GM21717 (cell line): ENCODE results near the gene VASH2.

ENCODE experiments used
- ATAC-seq: cut with Tn5 transposase; IDR thresholded peaks from one replicate; pipeline ENCODE4 v1.9.1; 2021; ENCODE audit warnings: mild to moderate bottlenecking, moderate library complexity; ENCODE audit not compliant: unreplicated experiment

VASH2 gene

DNA sequence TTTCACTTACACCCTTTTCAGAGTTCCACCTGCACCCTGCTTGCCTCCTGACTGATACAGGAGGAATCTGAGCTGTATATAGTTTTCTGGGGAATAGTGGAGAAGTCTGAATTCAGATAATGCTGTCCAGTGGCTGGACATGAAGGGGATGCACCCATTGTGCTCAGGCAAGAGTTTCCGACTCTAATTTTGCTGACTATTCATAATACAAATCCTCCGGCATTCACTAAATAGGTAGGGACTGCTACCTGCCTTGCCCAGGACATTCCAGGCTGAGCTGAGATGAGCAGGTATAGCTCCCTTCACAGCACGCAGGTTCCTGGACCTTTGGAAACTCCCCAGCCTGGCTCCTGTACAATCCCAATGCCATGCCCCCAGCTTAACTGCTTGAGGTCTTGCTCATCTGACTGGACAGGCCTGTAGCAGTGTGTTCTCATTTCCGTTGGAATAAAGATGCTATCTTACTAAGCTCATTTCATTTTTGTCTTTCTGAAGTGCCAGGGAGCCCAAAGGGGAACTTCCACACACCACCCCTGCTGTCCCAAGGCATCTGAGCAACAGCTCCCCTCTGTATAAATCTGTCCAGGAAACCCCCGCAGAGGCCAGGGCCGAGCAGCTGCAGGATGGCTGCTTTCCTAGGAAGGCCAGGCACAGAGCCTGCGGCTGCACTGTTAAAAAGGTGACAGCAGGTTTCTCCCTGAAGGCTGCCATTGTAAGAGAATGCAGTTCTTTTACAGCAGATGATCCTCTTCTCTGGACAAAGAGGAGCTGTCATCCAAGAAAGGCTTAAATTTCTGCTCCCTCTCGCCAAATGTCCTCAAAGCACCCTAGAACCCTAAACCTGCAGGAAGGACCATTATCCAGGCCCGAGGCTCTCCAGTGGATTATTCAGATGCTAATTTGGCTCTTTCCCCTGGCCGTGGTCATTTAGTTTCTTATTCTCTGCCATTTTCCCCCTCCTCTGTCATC lies 21.7 kb upstream of the VASH2 start:
- peak; percentile 76 for ATAC-seq

DNA sequence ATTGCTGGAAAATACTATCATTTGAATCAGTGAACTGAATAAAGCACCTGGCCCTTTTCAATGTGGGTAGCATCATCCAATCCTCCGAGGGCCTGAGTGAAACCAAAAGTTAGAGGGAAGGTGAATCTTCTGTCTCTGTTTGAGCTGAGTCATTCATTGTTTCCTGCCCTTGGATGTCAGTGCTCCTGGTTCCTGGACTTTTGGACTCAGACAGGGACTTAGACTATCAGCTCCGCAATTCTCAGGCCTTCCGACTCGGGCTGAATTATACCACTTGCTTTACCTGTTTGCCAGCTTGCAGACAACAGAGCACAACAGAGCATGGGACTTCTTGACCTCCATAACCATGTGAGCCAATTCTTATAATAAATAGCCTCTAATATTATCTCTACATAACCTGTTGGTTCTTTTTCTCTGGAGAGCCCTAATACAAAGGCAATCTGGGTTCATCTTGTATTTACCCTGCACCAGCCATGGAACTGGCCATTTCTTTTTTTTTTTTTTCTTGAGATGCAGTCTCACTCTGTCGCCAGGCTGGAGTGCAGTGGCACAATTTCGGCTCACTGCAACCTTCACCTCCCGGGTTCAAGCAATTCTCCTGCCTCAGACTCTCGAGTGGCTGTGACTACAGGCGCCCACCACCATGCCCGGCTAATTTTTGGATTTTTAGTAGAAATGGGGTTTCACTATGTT lies 19.2 kb upstream of the VASH2 start:
- ATAC-seq: no peak

DNA sequence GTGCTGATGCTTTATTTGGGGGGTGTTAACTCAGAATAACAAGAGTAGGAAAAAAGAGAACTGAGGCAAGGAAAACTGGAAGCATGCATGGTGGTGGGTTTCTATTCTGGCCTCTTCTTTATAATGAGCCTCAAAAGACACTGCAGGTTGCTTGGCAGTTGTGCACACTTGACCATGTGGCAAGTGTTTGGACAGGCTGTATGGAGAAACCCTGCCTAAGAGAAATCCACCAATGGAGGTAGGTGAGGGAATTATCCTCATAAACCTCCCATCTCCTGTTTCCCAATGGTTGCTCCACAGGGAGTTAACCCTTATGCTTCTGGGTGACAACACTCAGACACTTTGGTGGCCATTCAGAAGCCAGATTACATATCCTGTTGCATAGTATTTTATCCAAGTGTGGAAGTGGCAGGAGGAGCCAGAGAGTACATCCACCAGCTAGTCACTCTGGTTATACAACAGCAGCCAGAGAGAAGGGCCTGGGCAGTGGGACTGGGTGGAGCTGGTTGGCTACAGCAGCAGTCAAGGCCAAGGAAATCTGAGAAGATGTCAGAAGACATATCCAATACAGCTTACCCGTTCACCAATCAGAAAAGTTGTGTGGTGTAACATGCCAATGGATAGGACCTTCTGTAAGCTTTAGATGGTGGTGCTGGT lies 16.4 kb upstream of the VASH2 start:
- no peak for ATAC-seq

DNA sequence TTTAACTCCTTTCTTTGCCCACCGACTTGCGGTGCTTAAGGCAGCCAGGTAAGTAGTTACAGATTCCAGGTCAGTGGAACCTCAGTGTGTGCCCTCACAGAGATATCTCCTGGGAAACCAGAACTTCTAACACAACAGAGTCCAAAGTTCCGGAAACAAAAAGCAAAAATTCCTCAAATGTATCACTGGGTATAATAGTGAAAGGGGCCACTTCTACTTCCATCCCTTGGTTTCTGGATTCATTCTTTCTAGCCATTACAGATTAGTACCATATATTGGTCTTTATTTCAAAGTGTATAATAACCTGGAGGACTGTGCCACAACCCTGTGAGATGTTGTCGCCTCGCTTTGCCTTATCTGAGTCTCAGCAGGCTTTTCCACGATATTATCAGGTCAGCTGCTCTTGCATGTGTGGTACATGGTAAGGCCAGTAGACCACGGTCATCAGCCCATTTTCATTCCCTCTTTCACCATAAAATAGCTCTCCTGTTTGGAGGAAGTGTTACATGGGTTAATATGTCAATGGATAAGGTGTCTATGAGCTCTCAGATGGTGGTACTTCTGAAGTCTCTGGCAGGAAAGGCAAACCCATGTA lies 14.9 kb upstream of the VASH2 start:
- no peak for ATAC-seq

DNA sequence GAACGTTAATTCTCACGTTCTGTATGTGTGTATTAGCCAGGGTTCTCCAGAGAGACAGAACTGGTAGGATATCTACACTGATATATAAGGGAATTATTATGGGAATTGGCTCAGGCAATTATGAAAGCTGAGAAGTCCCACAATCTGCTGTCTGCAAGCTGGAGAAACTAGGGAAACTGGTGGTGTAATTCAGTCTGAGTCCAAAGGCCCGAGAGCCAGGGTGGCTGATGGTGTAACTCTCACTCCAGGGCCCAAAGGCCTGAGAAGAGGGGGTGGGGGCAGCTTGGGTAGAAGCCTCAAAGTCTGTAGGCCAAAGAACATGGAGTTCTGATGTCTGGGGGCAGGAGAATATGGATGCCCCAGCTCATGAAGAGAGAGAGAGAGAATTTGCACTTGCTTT lies 13.3 kb upstream of the VASH2 start:
- no peak for ATAC-seq

DNA sequence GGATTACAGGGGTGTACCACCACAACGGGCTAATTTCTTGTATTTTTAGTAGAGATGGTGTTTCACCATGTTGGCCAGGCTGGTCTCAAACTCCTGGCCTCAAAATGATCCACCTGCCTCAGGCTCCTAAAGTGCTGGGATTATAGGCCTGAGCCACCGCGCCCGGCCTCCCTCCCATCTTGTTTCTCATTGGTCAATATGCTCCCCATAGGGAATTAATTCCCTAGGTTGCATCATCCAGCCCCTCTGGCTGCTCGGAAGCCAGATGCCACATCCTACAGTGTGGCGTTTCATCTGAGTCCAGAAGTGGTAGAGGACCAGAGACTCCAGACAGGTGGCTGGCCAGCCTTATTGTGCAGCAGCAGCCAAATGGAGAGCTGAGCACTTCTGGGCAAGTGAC lies 11.5 kb upstream of the VASH2 start:
- no peak for ATAC-seq

DNA sequence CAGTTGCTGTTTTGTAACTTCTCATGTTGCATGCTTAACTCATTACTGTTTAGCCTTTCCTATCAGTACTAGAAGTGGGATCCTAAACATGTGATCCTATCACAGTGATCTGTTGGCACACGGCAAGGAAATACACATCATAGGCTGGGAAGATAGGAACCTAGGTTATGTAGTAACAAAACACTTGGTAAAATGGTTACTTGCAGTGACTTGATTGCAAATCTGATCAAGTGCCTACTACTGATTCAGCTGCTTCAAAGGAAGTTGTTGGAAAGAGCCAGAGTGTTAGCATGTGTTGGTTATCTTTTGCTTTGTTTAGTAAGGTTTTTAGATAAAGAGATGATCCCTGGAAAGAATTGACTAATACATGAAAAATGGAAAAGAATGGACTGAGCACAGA lies 8.9 kb upstream of the VASH2 start:
- ATAC-seq: no peak

DNA sequence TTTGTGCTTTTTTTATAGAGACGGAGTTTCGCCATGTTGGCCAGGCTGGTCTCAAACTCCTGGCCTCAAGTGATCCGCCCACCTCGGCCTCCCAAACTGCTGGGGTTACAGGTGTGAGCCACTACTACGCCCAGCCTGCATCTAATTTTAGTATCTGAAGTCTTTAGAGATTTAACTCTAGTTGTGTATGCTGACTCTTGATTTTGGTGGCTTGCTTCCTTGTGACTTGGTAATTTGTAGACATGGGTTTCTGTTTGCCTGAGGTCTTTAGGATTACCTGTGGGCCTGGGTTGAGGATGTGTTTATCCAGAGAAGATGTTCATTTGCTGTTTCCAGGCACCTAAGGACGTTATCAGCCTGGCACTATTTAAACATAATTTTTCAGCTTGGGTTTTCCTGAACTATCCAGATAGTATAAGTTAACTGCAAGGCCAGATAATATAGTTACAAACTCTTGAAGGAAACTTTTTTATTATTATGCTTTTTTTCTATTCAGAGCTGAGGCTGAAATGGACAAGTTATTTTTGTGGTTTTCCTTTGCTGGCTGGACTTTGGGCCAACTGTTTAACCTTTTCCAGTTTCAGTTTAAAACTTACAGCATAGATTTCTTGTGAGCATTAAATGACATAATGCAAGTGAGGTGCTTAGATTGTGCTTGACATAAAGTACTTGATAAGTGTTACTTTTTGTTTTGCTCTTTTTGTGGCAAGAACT lies 7.5 kb upstream of the VASH2 start:
- no peak for ATAC-seq

DNA sequence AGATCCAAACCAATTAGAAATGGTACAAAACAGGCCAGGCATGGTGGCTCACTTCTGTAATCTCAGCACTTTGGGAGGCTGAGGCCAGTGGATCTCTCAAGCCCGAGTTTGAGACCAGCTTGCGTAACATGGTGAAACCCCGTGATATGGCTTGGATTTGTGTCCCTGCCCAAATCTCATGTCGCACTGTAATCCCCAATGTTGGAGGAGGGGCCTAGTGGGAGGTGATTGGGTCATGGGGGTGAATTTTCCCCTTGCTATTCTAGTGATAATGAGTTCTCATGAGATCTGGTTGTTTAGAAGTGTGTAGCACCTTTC lies 7.0 kb upstream of the VASH2 start:
- no peak for ATAC-seq

DNA sequence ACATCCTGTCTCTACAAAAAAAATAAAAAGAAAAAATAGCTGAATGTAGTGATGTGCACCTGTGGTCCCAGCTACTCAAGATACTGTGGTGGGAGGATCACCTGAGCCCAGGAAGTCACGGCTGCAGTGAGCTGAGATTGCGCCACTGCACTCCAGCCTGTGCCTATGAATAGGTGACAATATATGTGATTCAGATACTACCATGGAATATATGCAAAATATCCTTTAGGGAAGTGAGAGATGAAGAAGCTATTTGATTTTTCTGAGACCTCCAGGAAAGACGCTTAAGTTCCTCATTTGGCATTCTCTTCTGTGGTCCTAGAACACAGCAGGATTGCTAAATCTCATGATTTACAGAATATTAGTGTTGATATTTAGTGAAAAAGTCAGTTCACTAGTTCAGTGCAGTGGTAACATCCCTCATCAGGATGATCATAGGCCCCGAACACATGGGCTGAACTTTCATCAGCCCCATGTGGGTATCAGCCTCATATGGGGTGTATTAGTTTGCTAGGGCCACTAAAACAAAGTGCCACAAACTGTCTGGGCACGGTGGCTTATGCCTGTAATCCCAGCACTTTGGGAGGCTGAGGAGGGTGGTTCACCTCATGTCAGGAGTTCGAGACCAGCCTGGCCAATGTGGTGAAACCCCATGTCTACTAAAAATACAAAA lies 6.0 kb upstream of the VASH2 start:
- peak; percentile 69 for ATAC-seq

DNA sequence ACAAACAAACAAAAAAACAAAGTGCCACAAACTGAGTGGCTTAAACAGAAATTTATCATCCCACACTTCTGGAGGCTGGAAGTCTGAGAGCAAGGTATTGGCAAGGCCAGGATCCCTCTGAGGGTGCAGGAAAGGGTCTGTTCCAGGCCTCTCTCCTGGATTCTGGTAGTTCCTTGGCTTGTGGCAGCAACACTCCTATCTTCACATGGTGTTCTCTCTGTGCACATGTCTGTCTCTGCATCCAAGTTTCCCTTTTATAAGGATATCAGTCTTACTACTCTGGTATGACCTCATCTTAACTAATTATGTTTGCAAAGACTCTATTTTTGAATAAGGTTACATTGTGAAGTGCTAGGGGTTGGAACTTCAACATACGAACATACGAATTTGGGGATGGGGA lies 5.3 kb upstream of the VASH2 start:
- no peak for ATAC-seq

DNA sequence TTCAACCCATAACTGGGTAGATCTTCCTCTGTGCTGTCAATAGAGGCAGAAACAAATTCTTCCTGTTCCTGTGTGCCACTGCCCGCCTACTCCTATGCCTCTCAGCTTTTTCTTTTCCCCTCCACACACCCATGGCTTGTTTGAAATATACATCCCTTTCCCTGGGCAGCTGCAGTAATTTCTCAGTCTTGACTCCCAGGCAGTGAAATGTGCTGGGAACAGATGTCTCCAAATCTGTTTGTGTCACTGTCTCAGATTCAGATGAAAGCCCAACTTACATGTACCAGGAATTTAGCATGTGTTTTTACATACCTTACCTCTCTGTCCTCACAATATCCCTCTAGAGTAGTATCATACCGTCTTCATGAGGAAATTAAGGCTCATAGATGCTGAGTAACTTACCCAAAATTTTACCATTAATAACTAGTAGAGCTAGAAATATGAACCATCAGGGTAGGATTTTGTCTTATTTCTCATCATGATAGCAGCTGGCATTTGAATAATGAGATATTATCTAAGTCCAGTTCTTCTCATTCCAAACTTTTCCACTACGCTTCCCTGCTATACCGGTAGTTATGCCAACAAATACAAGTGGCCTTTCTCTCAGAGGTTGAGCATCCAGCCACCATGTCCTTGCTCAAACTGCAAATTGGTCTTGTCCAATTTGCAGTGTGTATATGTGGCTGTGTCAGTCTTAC lies 4.7 kb upstream of the VASH2 start:
- no peak for ATAC-seq

DNA sequence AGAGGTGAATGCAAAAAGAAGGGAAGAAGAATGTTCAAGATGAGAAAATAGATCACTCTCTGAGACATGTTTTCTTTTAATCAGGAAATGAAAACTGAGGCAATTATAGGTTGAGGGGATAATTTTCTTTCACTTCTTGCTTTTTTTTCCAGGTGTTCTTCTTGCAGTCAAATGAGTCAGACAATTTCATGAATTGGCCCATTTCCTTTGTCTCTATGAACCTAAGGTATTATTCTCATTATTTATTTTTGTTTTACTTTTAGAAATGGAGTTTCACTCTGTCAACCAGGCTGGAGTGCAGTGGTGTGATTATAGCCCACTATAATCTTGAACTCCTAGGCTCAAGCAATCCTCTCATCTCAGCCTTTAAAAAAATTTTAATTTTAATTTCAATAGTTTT lies 3.5 kb upstream of the VASH2 start:
- no peak for ATAC-seq

DNA sequence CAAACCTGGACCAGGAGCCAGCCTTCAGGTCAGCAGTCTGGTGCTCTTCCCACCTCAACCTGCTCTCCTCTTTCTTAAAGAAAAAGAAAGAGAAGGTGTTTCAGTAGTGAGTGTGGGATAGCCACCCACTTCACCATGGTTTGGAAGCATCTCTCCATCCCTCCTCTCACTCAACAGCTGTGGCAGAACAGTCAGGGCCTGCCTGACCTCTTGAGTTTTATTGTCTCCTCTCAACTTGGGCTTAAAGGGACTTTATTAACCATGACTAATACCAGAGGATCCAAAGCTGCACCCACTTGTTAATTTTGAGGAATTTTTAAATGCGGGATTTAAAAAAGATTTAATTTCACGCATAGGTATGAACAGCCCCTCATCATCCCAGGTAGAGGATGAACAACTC lies 570 bp upstream of the VASH2 start:
- ATAC-seq: no peak

DNA sequence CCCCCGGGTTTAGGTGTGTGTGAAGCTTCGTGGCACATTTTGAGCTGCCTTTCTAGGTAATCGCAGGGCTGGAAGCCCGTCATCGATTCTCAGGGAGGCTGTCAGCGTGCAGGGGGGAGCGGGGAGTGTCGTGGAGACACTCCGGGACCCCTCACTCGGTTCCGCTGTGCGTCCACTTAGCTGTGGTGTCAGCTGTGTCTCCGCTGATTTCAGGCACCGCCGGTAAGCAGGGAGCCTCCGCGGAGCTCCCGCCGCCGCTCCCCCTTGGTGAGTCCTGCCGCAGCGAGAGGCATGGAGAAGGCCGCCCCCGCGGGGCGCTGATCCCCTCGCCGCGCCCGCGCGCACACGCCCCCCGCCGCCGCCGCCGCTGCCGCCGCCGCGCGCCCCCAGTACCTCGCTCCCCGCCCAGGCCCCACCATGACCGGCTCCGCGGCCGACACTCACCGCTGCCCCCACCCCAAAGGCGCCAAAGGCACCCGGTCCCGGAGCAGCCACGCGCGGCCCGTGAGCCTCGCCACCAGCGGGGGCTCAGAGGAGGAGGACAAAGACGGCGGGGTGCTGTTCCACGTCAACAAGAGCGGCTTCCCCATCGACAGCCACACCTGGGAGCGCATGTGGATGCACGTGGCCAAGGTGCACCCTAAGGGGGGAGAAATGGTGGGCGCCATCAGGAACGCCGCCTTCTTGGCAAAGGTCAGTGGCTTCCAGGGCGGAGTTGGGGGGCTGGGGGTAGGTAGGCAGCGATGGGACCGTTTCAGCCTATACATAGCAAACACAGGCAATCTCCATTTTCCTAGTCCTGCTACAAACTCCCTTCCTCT lies 995 bp downstream of the VASH2 start:
- ATAC-seq: no peak

DNA sequence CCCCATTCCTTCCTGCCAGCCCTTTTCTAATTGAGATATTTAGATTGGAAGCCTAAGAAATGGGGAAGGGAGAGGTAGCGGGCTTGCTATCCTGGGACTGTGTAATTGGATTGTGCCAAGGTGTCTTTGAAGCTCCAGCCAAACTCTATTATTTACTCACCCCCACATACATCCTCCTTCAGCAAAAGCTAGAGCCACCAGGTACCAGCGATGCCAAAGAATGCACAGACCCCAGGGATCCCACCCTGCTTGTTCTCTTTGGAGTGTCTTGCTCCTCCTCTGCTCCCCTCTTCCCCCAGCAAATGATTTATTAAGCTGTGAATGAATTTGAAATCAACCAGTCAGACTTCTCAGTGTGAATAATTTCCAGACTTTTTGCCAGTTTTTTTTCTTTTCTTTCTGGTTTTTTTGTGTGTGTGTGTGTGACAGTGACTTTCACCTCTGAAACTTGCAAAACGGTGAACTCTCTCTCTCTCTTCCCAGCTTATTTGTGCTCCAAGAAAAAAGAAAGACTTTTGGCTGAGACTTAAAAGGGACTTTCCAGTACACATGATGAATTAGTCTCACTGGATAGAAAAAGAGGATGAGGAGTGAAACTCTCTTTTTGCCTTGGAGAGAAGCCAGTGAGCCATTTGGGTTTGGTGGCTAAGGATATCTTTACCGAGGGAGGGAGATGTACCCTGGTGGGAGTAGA lies 1.8 kb downstream of the VASH2 start:
- ATAC-seq: no peak

DNA sequence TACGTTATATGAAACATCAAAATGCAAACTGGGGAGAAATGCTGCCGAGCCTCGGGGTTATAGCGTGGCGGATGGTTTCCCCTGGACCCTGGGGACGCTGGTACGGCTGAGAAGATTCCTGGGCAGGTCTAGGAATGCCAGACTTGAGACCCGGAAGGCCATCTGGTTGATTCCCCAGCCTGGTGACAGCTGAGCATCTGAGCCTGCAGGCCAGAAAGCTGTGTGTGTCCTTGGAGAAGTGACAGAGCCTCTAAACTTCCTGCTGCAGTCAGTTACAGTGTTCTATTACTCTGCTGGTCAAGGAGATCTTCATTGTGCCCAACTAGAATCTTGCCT lies 2.3 kb downstream of the VASH2 start:
- ATAC-seq: no peak

DNA sequence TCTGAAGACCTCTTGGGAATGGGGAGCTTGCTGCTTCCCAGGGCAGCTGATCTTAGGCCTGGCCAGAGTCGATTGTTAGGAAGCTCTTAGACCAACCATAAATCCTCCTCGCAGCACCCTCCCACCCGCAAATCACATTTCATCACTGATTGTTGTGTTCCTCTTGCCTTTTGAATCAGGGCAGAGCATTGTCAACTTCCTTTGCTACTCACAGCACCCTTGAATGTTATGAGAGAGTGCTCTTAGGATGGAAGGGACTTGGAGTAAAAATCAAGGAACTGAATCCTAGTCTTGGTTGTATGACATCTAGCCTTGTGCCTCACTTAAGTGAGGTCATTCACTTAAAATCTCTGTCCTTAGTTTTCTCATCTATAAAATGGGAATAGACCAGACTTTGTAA lies 3.0 kb downstream of the VASH2 start:
- no peak for ATAC-seq
